ENCODE measurements around the gene STAC3. TPM values are rescaled to one million over a fixed set of nuclear protein-coding genes. Genes with fewer than 3 reads are reported as not detected.

Gene STAC3
- total RNA-seq, 2 donors from 2014 or later = 0.27 to 0.56 TPM

DNA sequence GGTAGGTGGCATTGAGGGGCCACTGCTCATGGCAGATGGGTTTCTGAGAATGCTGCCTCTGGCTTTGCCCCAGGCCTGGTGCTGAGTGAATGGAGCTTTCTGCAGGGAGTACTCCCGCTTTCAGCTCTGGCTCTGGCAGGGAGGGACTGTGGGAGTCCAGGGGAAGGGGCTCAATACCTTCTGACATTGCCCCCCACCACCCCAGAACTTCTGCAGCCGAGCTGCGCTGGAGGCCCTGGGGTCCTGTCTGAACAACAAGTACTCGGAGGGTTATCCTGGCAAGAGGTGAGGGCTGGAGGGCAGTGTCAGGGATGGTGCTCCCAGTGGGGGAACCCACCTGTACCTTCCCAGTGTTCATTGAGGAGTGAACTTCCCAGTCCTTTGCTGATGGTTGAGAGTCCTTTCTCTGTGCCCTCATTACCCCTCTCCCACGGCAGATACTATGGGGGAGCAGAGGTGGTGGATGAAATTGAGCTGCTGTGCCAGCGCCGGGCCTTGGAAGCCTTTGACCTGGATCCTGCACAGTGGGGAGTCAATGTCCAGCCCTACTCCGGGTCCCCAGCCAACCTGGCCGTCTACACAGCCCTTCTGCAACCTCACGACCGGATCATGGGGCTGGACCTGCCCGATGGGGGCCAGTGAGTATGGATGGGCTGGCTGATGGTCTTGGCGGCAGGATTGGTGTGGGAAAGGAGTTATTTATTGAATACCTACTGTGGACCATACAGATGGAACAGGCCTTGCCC, 19.5 kb downstream of the STAC3 start:
- Histone ChIP-seq H3K4me3 (no peak overlapping the region), H3K9me3 (no peaks in the 10 kb centered on the region), H3K27me3 (replicated peaks; ENCODE audit: insufficient read depth) (no peaks in the 10 kb centered on the region), H3K4me1 (ENCODE audit: control insufficient read depth in 1 of 2, low read depth in 2 of 2) (peaks cover 10 to 27% of the 10 kb centered on the region in 2 donors), H3K36me3 (peaks cover 18% of the 10 kb centered on the region), H3K27ac (no peak overlapping the region)
- no peak for TF ChIP-seq CTCF (IDR thresholded peaks at IDR 0.05)
- no peak for ATAC-seq (ENCODE audit: insufficient number of reproducible peaks, low FRiP score, low read depth)
- no peak for DNase-seq (ENCODE audit: low spot score)

DNA sequence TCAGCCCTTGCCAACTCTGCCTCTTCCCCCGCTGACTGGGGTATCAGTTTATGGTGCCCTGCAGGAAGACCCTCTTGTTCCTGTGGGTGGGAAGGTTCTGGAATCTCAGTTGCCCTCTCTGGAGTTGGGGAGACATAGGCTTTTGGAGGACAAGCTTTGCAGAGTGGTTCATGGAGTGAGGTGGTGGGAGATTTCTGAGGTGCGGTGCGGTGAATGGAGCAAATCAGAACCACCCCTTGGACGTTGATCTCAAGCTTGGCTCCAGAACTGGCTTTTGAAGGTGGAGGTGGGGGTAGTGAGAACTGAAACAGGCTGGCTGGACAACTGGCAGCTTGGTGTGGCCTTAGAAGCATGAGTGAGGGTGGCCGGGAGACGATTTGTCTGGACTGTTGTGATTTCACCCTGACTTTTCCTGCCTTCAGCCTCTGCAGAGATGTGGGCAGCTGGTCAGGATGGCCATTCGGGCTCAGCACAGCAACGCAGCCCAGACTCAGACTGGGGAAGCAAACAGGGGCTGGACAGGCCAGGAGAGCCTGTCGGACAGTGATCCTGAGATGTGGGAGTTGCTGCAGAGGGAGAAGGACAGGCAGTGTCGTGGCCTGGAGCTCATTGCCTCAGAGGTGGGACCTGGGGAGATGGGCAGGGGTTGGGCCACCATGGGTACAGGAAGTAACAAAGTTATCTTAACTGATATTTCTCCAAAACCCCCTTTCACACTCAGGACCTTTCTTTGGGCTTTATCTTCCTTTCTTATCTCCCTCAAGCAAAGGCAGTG, 20.4 kb downstream of the STAC3 start:
- Histone ChIP-seq H3K9me3 (no peaks in the 10 kb centered on the region), H3K4me1 (ENCODE audit: control insufficient read depth in 1 of 2, low read depth in 2 of 2) (peaks cover 10 to 27% of the 10 kb centered on the region in 2 donors), H3K36me3 (peaks cover 18% of the 10 kb centered on the region), H3K27ac (peak overlapping the region; percentile 51 to 54), H3K4me3 (peak overlapping the region; percentile 76), H3K27me3 (replicated peaks; ENCODE audit: insufficient read depth) (peaks cover 2% of the 10 kb centered on the region)
- DNase-seq (ENCODE audit: low spot score) (no peak), ATAC-seq (ENCODE audit: insufficient number of reproducible peaks, low FRiP score, low read depth) (no peak)
- no peak for TF ChIP-seq CTCF (IDR thresholded peaks at IDR 0.05)

DNA sequence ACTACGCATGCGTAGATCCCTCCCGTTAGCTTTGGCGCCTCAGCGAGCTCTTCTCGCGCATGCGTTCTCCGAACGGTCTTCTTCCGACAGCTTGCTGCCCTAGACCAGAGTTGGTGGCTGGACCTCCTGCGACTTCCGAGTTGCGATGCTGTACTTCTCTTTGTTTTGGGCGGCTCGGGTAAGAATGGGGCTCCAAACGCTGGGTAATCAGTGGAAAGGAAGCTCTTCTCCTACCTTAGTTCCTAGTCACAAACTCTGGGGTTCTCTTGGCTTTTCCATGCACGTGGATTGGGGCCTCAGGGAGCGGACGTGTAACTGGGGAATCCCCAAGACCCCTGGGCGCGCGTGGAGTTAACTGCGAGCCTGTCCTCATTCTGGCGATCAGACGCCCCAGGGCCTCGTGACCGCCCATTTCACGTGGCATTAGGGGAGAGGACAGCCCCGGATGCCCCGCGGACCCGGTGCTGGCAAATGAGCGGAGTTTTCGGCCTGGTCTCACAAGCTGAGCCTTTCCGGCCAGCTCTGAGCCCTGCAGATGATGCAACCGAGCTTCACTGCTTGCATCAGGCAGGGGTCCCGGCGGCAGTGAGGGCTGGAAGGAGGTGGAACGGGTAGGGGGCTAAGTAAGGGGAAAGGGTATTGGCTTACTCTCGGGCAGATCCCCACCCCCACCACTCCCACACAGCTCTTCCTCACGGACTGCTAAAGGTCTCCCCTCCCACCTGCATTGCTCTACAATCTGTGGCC, 21.2 kb downstream of the STAC3 start, which contains the start of gene SHMT2:
Gene SHMT2, plus strand, starts transcription at position 78 of the 747 bp plus-strand sequence. Its CDS starts 68 bp downstream, at position 146.
- Histone ChIP-seq H3K27ac (peak within 1 kb of the TSS; percentile 54 to 84), H3K9me3 (no peaks in the 10 kb centered on the region), H3K4me1 (ENCODE audit: control insufficient read depth in 1 of 2, low read depth in 2 of 2) (peaks cover 10 to 27% of the 10 kb centered on the region in 2 donors), H3K4me3 (peak within 1 kb of the TSS; percentile 76), H3K36me3 (peaks cover 18% of the 10 kb centered on the region), H3K27me3 (replicated peaks; ENCODE audit: insufficient read depth) (peaks cover 4% of the 10 kb centered on the region)
- TF ChIP-seq CTCF (IDR thresholded peaks at IDR 0.05) = no peak
- DNase-seq (ENCODE audit: low spot score) = peak; percentile 76
- ATAC-seq (ENCODE audit: insufficient number of reproducible peaks, low FRiP score, low read depth) = peak; percentile 80

DNA sequence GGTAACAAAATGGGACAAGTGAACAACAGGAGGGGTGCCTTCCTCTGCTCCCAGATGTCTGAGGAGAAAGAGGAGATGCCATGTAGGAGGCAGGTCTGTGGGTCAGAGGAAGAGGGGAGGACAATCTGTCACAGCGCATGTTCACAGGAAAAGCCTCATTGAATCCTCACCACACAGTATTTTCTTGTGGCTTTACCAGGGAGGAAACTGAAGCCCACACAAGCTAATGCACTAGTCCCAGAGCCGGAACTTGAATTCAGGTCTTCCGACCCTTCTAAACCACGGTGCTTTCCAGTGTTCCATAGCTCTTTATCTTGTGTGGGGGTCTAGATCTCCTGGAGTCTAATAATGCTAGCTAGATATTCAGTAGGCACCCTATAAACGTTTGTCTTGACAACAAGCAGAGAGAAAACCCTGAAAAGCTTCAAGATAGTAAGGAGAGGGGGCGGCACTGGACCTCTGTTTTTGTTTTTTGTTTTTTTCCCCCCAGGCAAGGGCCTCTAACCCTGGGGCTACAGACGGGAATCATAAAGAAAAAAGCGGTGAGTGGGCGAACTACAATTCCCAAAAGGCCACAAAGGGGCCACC, 21.8 kb downstream of the STAC3 start:
- ATAC-seq (ENCODE audit: insufficient number of reproducible peaks, low FRiP score, low read depth) (no peak), DNase-seq (ENCODE audit: low spot score) (no peak)
- Histone ChIP-seq H3K9me3 (no peaks in the 10 kb centered on the region), H3K36me3 (peaks cover 18% of the 10 kb centered on the region), H3K27me3 (replicated peaks; ENCODE audit: insufficient read depth) (peaks cover 7% of the 10 kb centered on the region), H3K4me3 (peak overlapping the region; percentile 76), H3K4me1 (ENCODE audit: control insufficient read depth in 1 of 2, low read depth in 2 of 2) (peaks cover 10 to 27% of the 10 kb centered on the region in 2 donors), H3K27ac (peak overlapping the region in 1 of 2 donors; percentile 54)
- TF ChIP-seq CTCF (IDR thresholded peaks at IDR 0.05) = peak; percentile 27
